HG02678 (cell line): ENCODE data around the gene FAIM2.

Experiments
- ATAC-seq: cut with Tn5 transposase; IDR thresholded peaks from one replicate; pipeline ENCODE4 v1.9.1; 2021; ENCODE audit warnings: mild to moderate bottlenecking, moderate library complexity; ENCODE audit not compliant: unreplicated experiment

FAIM2 gene

GRCh38 chr12:49941556-49942511 lies 38.1 kb upstream of the FAIM2 start:
- no peak for ATAC-seq

GRCh38 chr12:49939707-49940106 lies 36.0 kb upstream of the FAIM2 start:
- no peak for ATAC-seq

GRCh38 chr12:49939307-49939706 lies 35.6 kb upstream of the FAIM2 start:
- ATAC-seq, result no peak

- no peak for ATAC-seq
These were observed 34.1 kb upstream of the FAIM2 start for GRCh38 chr12:49937639-49938300.

- ATAC-seq, result no peak
These were observed 33.2 kb upstream of the FAIM2 start for GRCh38 chr12:49936925-49937324.

- ATAC-seq, result no peak
These were observed 30.8 kb upstream of the FAIM2 start for GRCh38 chr12:49934505-49934904.

- ATAC-seq, result no peak
These were observed 30.1 kb upstream of the FAIM2 start for GRCh38 chr12:49933796-49934195.

- no peak for ATAC-seq
These were observed 28.9 kb upstream of the FAIM2 start for GRCh38 chr12:49932533-49933130.

- no peak for ATAC-seq
These were observed 28.3 kb upstream of the FAIM2 start for GRCh38 chr12:49932023-49932422.

GRCh38 chr12:49930515-49931288 lies 27.0 kb upstream of the FAIM2 start:
- no peak for ATAC-seq

GRCh38 chr12:49929581-49929980 lies 25.9 kb upstream of the FAIM2 start:
- no peak for ATAC-seq

- no peak for ATAC-seq
These were observed 24.8 kb upstream of the FAIM2 start for GRCh38 chr12:49928471-49928870.

- no peak for ATAC-seq
These were observed 21.9 kb upstream of the FAIM2 start for GRCh38 chr12:49925433-49926204.

- no peak for ATAC-seq
These were observed 21.0 kb upstream of the FAIM2 start for GRCh38 chr12:49924628-49925246.

- no peak for ATAC-seq
These were observed 20.3 kb upstream of the FAIM2 start for GRCh38 chr12:49923880-49924556.

GRCh38 chr12:49923035-49923644 lies 19.4 kb upstream of the FAIM2 start:
- no peak for ATAC-seq

GRCh38 chr12:49922349-49923034 lies 18.8 kb upstream of the FAIM2 start:
- no peak for ATAC-seq

- no peak for ATAC-seq
These were observed 18.2 kb upstream of the FAIM2 start for GRCh38 chr12:49921936-49922335.
